Astrocyte (in vitro differentiated cells and primary cell): ENCODE results near the gene STAB2. TPM values are rescaled to one million over a fixed set of nuclear protein-coding genes. Genes with fewer than 3 reads are reported as not detected.

Experiments
- DNase-seq: peaks from one replicate; pipeline ENCODE4 v3.0.0-alpha.2; 2010; ENCODE audit warnings: low read depth
- FAIRE-seq: peaks from 2 replicates; lab custom pipeline; 2011; peaks lifted over from hg19 to GRCh38; lab: Jason Lieb, UNC
- H2AFZ ChIP-seq: 2 replicates; pipeline ENCODE4 v1.6.0; 2012; ENCODE audit warnings: low read depth, low read length, inconsistent platforms
- H3K27ac ChIP-seq: 2 replicates; pipeline ENCODE4 v1.5.1; 2011; ENCODE audit warnings: low read depth, low read length, inconsistent platforms
- H3K27me3 ChIP-seq: 2 replicates; pipeline ENCODE4 v1.6.0; 2011; ENCODE audit warnings: low read length, inconsistent platforms; ENCODE audit not compliant: insufficient read depth
- H3K36me3 ChIP-seq: 2 replicates; pipeline ENCODE4 v1.5.1; 2011; ENCODE audit warnings: low read length, inconsistent platforms; ENCODE audit not compliant: insufficient read depth
- H3K4me1 ChIP-seq: 2 replicates; pipeline ENCODE4 v1.5.1; 2011; ENCODE audit warnings: low read length, inconsistent platforms; ENCODE audit not compliant: insufficient read depth
- H3K4me2 ChIP-seq: 2 replicates; pipeline ENCODE4 v1.6.0; 2012; ENCODE audit warnings: low read length, inconsistent platforms
- H3K4me3 ChIP-seq: 2 replicates; pipeline ENCODE4 v1.5.1; 2011; ENCODE audit warnings: low read depth, mild to moderate bottlenecking, low read length, inconsistent platforms; ENCODE audit not compliant: insufficient read depth
- H3K79me2 ChIP-seq: 2 replicates; pipeline ENCODE4 v1.6.0; 2012; ENCODE audit warnings: mild to moderate bottlenecking, low read length, inconsistent platforms; ENCODE audit not compliant: insufficient read depth
- H3K9ac ChIP-seq: 2 replicates; pipeline ENCODE4 v1.6.0; 2012; ENCODE audit warnings: mild to moderate bottlenecking, low read length, inconsistent platforms
- H3K9me3 ChIP-seq: 2 replicates; pipeline ENCODE4 v1.5.1; 2012; ENCODE audit warnings: low read depth, mild to moderate bottlenecking, low read length, inconsistent platforms; ENCODE audit not compliant: insufficient read depth
- H4K20me1 ChIP-seq: 2 replicates; pipeline ENCODE4 v1.6.0; 2012; ENCODE audit warnings: low read length, inconsistent platforms; ENCODE audit not compliant: insufficient read depth
- H3K27ac Mint-ChIP-seq: one replicate; pipeline ENCODE4 v1.8.0; 2021; ENCODE audit warnings: mild to moderate bottlenecking, mixed read lengths; ENCODE audit not compliant: unreplicated experiment
- H3K27me3 Mint-ChIP-seq: one replicate; pipeline ENCODE4 v1.8.0; 2021; ENCODE audit warnings: low read depth, mixed read lengths; ENCODE audit not compliant: unreplicated experiment
- H3K36me3 Mint-ChIP-seq: one replicate; pipeline ENCODE4 v1.8.0; 2021; ENCODE audit warnings: low read depth, mixed read lengths; ENCODE audit not compliant: unreplicated experiment
- H3K4me1 Mint-ChIP-seq: one replicate; pipeline ENCODE4 v1.8.0; 2021; ENCODE audit warnings: low read depth, mixed read lengths; ENCODE audit not compliant: unreplicated experiment
- H3K4me3 Mint-ChIP-seq: one replicate; pipeline ENCODE4 v1.8.0; 2021; ENCODE audit warnings: mild to moderate bottlenecking, moderate library complexity, mixed read lengths; ENCODE audit not compliant: unreplicated experiment
- H3K9me3 Mint-ChIP-seq: one replicate; pipeline ENCODE4 v1.8.0; 2021; ENCODE audit warnings: mild to moderate bottlenecking, mixed read lengths; ENCODE audit not compliant: unreplicated experiment
- EZH2 ChIP-seq: IDR thresholded peaks from 2 replicates; pipeline ENCODE4 v1.6.1; 2012; ENCODE audit warnings: mild to moderate bottlenecking, low read length, inconsistent platforms; ENCODE audit not compliant: insufficient read depth
- total RNA-seq: library from RNA; stranded (reverse); gene quantifications from 2 replicates; pipeline ENCODE4 v1.2.1, GENCODE V29; 2021
- TF ChIP-seq, protein P1 (sequence below): IDR thresholded peaks from 2 replicates; pipeline ENCODE4 v1.5.1; 2011; ENCODE audit warnings: low read depth, mild to moderate bottlenecking, inconsistent platforms, low read length, moderate library complexity; ENCODE audit not compliant: insufficient read depth

Gene STAB2
- total RNA-seq, 1 donor from 2014 or later: not detected

DNA sequence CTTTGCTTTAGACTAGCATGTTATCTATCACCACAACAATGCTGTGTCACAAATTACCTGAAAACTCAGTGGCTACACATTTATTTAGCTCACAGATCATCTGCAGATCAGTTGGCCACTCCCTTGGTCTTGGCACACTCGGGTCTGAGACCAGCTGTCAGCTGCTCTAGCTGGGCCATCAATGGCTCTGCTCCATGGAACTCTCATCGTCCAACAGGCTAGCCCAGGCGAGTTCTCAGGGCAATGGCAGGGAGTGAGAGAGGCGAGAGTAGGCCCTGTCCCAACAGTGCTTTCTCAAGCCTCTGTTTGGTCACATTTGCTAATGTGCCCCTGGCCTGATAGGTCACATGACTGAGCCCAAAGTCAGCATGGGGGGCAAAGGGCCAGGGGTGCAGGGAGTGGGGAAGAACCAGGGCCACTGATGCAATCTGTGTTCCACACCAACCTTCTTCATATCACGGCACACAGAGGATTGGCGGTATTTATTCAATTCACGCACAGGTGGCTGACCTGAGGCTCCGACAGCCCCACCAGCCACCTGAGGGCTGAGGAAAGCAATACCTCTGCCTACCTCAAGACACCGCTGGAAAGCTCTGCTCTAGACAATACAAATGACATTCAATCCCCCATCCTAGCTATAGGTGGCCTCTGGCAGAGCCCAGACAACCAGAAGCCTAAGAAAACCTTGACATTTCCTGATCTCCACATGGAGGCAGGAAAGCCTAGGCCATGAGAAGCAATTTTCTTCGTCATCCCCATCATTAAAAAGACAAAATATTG lies 171.4 kb downstream of the STAB2 start:
- Mint-ChIP-seq H3K9me3 (no peaks in the 10 kb centered on the region), H3K27ac (peak overlapping the region; percentile 47), H3K36me3 (peaks cover 9% of the 10 kb centered on the region), H3K4me1 (no peaks in the 10 kb centered on the region), H3K4me3 (no peak overlapping the region), H3K27me3 (no peaks in the 10 kb centered on the region)
- Histone ChIP-seq H3K79me2 (no peaks in the 10 kb centered on the region), H3K36me3 (peaks cover 11% of the 10 kb centered on the region), H3K4me3 (no peak overlapping the region), H3K4me2 (no peak overlapping the region), H3K9me3 (no peaks in the 10 kb centered on the region), H3K27ac (no peak overlapping the region), H2AFZ (no peak overlapping the region), H3K9ac (no peak overlapping the region), H3K4me1 (no peaks in the 10 kb centered on the region), H3K27me3 (no peaks in the 10 kb centered on the region), H4K20me1 (no peaks in the 10 kb centered on the region)
- DNase-seq: no peak
- FAIRE-seq: no peak
- no peak for TF ChIP-seq EZH2
- TF ChIP-seq, protein P1, sequence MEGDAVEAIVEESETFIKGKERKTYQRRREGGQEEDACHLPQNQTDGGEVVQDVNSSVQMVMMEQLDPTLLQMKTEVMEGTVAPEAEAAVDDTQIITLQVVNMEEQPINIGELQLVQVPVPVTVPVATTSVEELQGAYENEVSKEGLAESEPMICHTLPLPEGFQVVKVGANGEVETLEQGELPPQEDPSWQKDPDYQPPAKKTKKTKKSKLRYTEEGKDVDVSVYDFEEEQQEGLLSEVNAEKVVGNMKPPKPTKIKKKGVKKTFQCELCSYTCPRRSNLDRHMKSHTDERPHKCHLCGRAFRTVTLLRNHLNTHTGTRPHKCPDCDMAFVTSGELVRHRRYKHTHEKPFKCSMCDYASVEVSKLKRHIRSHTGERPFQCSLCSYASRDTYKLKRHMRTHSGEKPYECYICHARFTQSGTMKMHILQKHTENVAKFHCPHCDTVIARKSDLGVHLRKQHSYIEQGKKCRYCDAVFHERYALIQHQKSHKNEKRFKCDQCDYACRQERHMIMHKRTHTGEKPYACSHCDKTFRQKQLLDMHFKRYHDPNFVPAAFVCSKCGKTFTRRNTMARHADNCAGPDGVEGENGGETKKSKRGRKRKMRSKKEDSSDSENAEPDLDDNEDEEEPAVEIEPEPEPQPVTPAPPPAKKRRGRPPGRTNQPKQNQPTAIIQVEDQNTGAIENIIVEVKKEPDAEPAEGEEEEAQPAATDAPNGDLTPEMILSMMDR: no peak

- Histone ChIP-seq H3K9me3 (no peaks in the 10 kb centered on the region), H3K27me3 (no peaks in the 10 kb centered on the region), H3K4me3 (no peak overlapping the region), H3K4me1 (no peaks in the 10 kb centered on the region), H3K79me2 (no peaks in the 10 kb centered on the region), H3K36me3 (peaks cover 35% of the 10 kb centered on the region), H2AFZ (no peak overlapping the region), H3K4me2 (no peak overlapping the region), H4K20me1 (no peaks in the 10 kb centered on the region), H3K27ac (no peak overlapping the region), H3K9ac (no peak overlapping the region)
- TF ChIP-seq, protein P1: no peak
- no peak for TF ChIP-seq EZH2
- no peak for DNase-seq
- H3K27ac Mint-ChIP-seq: no peak overlapping the region
- H3K9me3 Mint-ChIP-seq: no peaks in the 10 kb centered on the region
- FAIRE-seq: no peak
- H3K27me3 Mint-ChIP-seq: no peaks in the 10 kb centered on the region
- peaks cover 11% of the 10 kb centered on the region for H3K36me3 Mint-ChIP-seq
- H3K4me1 Mint-ChIP-seq: no peaks in the 10 kb centered on the region
- no peak overlapping the region for H3K4me3 Mint-ChIP-seq
Observed at GRCh38 chr12:103762473-103762872, 175.4 kb downstream of the STAB2 start.

DNA sequence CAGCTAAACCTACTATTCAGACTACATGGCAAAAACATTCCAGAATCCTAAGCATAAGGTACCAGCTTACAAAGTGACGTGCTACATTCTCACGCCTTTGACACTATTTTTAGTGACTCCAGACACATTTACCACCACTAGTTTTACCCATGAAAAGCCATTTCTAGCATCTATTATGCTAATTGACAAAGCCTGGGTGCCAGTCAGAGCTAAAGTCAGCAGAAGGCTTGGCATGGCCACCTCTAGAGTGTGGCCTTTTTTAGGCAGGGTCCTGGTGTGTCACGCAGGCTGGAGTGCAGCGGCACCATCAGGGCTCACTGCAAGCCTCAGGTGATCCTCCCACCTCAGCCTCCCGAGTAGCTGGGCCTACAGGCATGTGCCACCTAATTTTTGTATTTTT lies 178.2 kb downstream of the STAB2 start:
- Mint-ChIP-seq H3K4me3 (no peak overlapping the region), H3K27me3 (no peaks in the 10 kb centered on the region), H3K9me3 (no peaks in the 10 kb centered on the region), H3K27ac (no peak overlapping the region), H3K36me3 (peaks cover 10% of the 10 kb centered on the region), H3K4me1 (peaks cover 2% of the 10 kb centered on the region)
- no peak overlapping the region for H2AFZ ChIP-seq
- no peaks in the 10 kb centered on the region for H3K27me3 ChIP-seq
- H3K4me3 ChIP-seq: no peak overlapping the region
- H3K79me2 ChIP-seq: no peaks in the 10 kb centered on the region
- H3K9me3 ChIP-seq: no peaks in the 10 kb centered on the region
- TF ChIP-seq EZH2: no peak
- TF ChIP-seq, protein P1: no peak
- no peaks in the 10 kb centered on the region for H4K20me1 ChIP-seq
- no peak overlapping the region for H3K27ac ChIP-seq
- DNase-seq: no peak
- H3K4me2 ChIP-seq: no peak overlapping the region
- H3K9ac ChIP-seq: no peak overlapping the region
- H3K36me3 ChIP-seq: peaks cover 40% of the 10 kb centered on the region
- H3K4me1 ChIP-seq: no peaks in the 10 kb centered on the region
- no peak for FAIRE-seq
